H9 (cell line): ENCODE results near the gene GSG1L. TPM values are rescaled to one million over a fixed set of nuclear protein-coding genes. Genes with fewer than 3 reads are reported as not detected.

Experiments
- DNase-seq: peaks from one replicate; pipeline ENCODE4 v3.0.0-alpha.2; 2017
- H2AFZ ChIP-seq: one replicate; pipeline ENCODE4 v1.6.1; 2013; ENCODE audit warnings: mild to moderate bottlenecking, low read length, control low read depth, moderate library complexity
- H2AK5ac ChIP-seq: 2 replicates; pipeline ENCODE4 v1.6.1; 2013; ENCODE audit warnings: low read length, control low read depth, mixed read lengths; ENCODE audit not compliant: insufficient read length
- H2BK120ac ChIP-seq: one replicate; pipeline ENCODE4 v1.6.1; 2013; ENCODE audit warnings: low read depth, mild to moderate bottlenecking, low read length, control low read depth, inconsistent platforms; ENCODE audit not compliant: poor library complexity, severe bottlenecking
- H2BK12ac ChIP-seq: 2 replicates; pipeline ENCODE4 v1.6.1; 2013; ENCODE audit warnings: low read length, control low read depth, mixed read lengths, low read depth; ENCODE audit not compliant: insufficient read length
- H2BK15ac ChIP-seq: 2 replicates; pipeline ENCODE4 v1.6.1; 2013; ENCODE audit warnings: low read depth, low read length, control low read depth
- H2BK20ac ChIP-seq: one replicate; pipeline ENCODE4 v1.6.1; 2013; ENCODE audit warnings: low read depth, mild to moderate bottlenecking, low read length, control low read depth, inconsistent platforms; ENCODE audit not compliant: poor library complexity, severe bottlenecking
- H2BK5ac ChIP-seq: 2 replicates; pipeline ENCODE4 v1.6.1; 2013; ENCODE audit warnings: low read length, control low read depth, mixed read lengths; ENCODE audit not compliant: insufficient read length
- H3K14ac ChIP-seq: 2 replicates; pipeline ENCODE4 v1.6.1; 2013; ENCODE audit warnings: low read length, control low read depth; ENCODE audit not compliant: insufficient read depth
- H3K18ac ChIP-seq: 2 replicates; pipeline ENCODE4 v1.6.1; 2013; ENCODE audit warnings: low read depth, mild to moderate bottlenecking, mixed read lengths, low read length, control low read depth; ENCODE audit not compliant: insufficient read length
- H3K23ac ChIP-seq: 2 replicates; pipeline ENCODE4 v1.6.1; 2013; ENCODE audit warnings: low read length, control low read depth, mixed read lengths, low read depth; ENCODE audit not compliant: insufficient read length
- H3K23me2 ChIP-seq: 2 replicates; pipeline ENCODE4 v1.6.1; 2013; ENCODE audit warnings: low read depth, mild to moderate bottlenecking, mixed read lengths, low read length, control low read depth; ENCODE audit not compliant: insufficient read length, poor library complexity, severe bottlenecking
- H3K27ac ChIP-seq: 2 replicates; pipeline ENCODE4 v1.5.1; 2013; ENCODE audit warnings: low read length, control low read depth, mixed read lengths, low read depth; ENCODE audit not compliant: insufficient read length
- H3K27me3 ChIP-seq: 2 replicates; pipeline ENCODE4 v1.6.1; 2013; ENCODE audit warnings: low read length, control low read depth, inconsistent platforms; ENCODE audit not compliant: insufficient read depth
- H3K4ac ChIP-seq: 2 replicates; pipeline ENCODE4 v1.6.1; 2013; ENCODE audit warnings: low read depth, mild to moderate bottlenecking, control low read depth, inconsistent platforms, low read length, moderate library complexity
- H3K4me1 ChIP-seq: 2 replicates; pipeline ENCODE4 v1.6.1; 2013; ENCODE audit warnings: low read length, control low read depth, inconsistent platforms; ENCODE audit not compliant: insufficient read depth
- H3K4me2 ChIP-seq: 2 replicates; pipeline ENCODE4 v1.6.1; 2013; ENCODE audit warnings: low read length, control low read depth, mixed read lengths; ENCODE audit not compliant: insufficient read length, insufficient read depth
- H3K56ac ChIP-seq: 2 replicates; pipeline ENCODE4 v1.6.1; 2013; ENCODE audit warnings: low read depth, mild to moderate bottlenecking, mixed read lengths, low read length, control low read depth; ENCODE audit not compliant: insufficient read length
- H3K79me1 ChIP-seq: 2 replicates; pipeline ENCODE4 v1.6.1; 2013; ENCODE audit warnings: low read depth, mild to moderate bottlenecking, moderate library complexity, low read length, control low read depth, inconsistent platforms; ENCODE audit not compliant: insufficient read depth, poor library complexity, severe bottlenecking
- H3K79me2 ChIP-seq: 2 replicates; pipeline ENCODE4 v1.6.1; 2013; ENCODE audit warnings: low read length, control low read depth, inconsistent platforms; ENCODE audit not compliant: insufficient read depth
- H3K9ac ChIP-seq: 2 replicates; pipeline ENCODE4 v1.6.1; 2013; ENCODE audit warnings: low read length, control low read depth, mixed read lengths; ENCODE audit not compliant: insufficient read length; ENCODE audit errors: extremely low read depth
- H3K9me3 ChIP-seq: one replicate; pipeline ENCODE4 v1.6.1; 2013; ENCODE audit warnings: low read depth, low read length, inconsistent platforms; ENCODE audit not compliant: control insufficient read depth
- H3T11ph ChIP-seq: one replicate; pipeline ENCODE4 v1.6.1; 2013; ENCODE audit warnings: mild to moderate bottlenecking, low read length, control low read depth, inconsistent platforms
- H4K20me1 ChIP-seq: one replicate; pipeline ENCODE4 v1.6.1; 2013; ENCODE audit not compliant: control insufficient read depth, insufficient read length, insufficient read depth
- H4K5ac ChIP-seq: 2 replicates; pipeline ENCODE4 v1.6.1; 2013; ENCODE audit warnings: low read depth, mild to moderate bottlenecking, mixed read lengths, low read length, control low read depth; ENCODE audit not compliant: insufficient read length
- H4K8ac ChIP-seq: replicated peaks from 2 replicates; pipeline ENCODE4 v1.6.1; 2013; ENCODE audit warnings: low read length, control low read depth, mixed read lengths, low read depth; ENCODE audit not compliant: insufficient read length
- H4K91ac ChIP-seq: 2 replicates; pipeline ENCODE4 v1.6.1; 2013; ENCODE audit warnings: low read depth, mild to moderate bottlenecking, moderate library complexity, mixed read lengths, low read length, control low read depth; ENCODE audit not compliant: insufficient read length
- H3K27ac Mint-ChIP-seq, 3 experiments: 2 replicates in 2 of 3; 3 replicates in 1 of 3; pipeline ENCODE4 v1.8.0; 2020 to 2021; ENCODE audit warnings: mixed read lengths in 3 of 3, mild to moderate bottlenecking in 1 of 3, moderate library complexity in 1 of 3
- H3K27me3 Mint-ChIP-seq: 2 replicates; pipeline ENCODE4 v1.8.0; 2021; ENCODE audit warnings: low read depth, mild to moderate bottlenecking, moderate library complexity, mixed read lengths
- H3K36me3 Mint-ChIP-seq, 3 experiments: 2 replicates in 2 of 3; 3 replicates in 1 of 3; pipeline ENCODE4 v1.8.0; 2020 to 2021; ENCODE audit warnings: low read depth in 3 of 3, mixed read lengths in 3 of 3; ENCODE audit not compliant: insufficient read depth in 1 of 3
- H3K4me1 Mint-ChIP-seq, 2 experiments: 2 replicates each; pipeline ENCODE4 v1.8.0; 2020; ENCODE audit warnings: mixed read lengths in 2 of 2
- H3K4me3 Mint-ChIP-seq, 2 experiments: 2 replicates in 1 of 2; 3 replicates in 1 of 2; pipeline ENCODE4 v1.8.0; 2020 to 2021; ENCODE audit warnings: mild to moderate bottlenecking in 2 of 2, mixed read lengths in 2 of 2, moderate library complexity in 1 of 2
- H3K9me3 Mint-ChIP-seq, 2 experiments: 2 replicates in 1 of 2; 3 replicates in 1 of 2; pipeline ENCODE4 v1.8.0; 2020; ENCODE audit warnings: mild to moderate bottlenecking in 2 of 2, mixed read lengths in 2 of 2, moderate library complexity in 1 of 2
- WGBS: extraction: QIAGEN DNeasy Blood & Tissue Kit; methylation state at CpG from one replicate; pipeline ENCODE4 v1.1.7; 2013; ENCODE audit warnings: missing lambda C conversion rate, low lambda C conversion rate, mixed read lengths; ENCODE audit not compliant: insufficient read length; ENCODE audit errors: extremely low coverage; 5-methylcytosine and 5-hydroxymethylcytosine counted together
- total RNA-seq: library from RNA; stranded (reverse); gene quantifications from 2 replicates; pipeline ENCODE4 v1.2.1, GENCODE V29; 2021
- TF ChIP-seq, protein P1 (sequence below): fragments of 200-600 bp; sonication (generic); conservative IDR thresholded peaks from 3 replicates; pipeline ENCODE4 v1.8.0; 2021; ENCODE audit warnings: antibody characterized with exemption, mild to moderate bottlenecking

GSG1L gene
- total RNA-seq, 1 experiment from 2014 or later, result 0.35 TPM

DNA sequence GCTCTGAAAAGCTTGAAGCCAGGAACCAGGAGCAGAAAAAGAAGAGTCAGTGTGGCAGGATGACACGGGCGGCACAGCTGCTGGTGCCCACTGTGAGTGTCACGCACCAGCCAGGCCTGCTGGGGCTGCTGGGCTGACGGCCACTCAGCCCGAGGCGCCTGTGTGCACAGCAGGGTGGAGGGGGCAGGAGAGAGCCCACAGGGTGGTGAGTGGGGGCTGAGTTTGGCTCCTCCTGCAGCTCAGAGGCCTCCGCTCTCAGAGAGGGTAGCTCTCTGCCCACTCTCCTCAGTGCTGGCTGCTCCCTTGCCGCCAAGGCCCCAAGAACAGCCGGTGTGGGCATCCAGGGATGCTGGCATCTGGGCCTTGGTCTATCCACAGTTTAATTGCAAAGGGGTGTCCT, 59.6 kb downstream of the GSG1L start:
- H3K9me3 Mint-ChIP-seq, result no peaks in the 10 kb centered on the region; a peak in 1 of 5 replicates
- no peak overlapping the region for H3K23ac ChIP-seq
- no peak overlapping the region for H3K18ac ChIP-seq
- no peaks in the 10 kb centered on the region for H3K9me3 ChIP-seq
- H3K4ac ChIP-seq, result no peak overlapping the region
- no peak overlapping the region for H4K8ac ChIP-seq
- no peaks in the 10 kb centered on the region for H3K79me2 ChIP-seq
- no peak overlapping the region for H4K91ac ChIP-seq
- no peak overlapping the region for H3K14ac ChIP-seq
- H3K27ac Mint-ChIP-seq, result no peak overlapping the region; a peak in 1 of 7 replicates
- H3T11ph ChIP-seq, result no peak overlapping the region
- no peak overlapping the region for H2AK5ac ChIP-seq
- H3K4me3 Mint-ChIP-seq, result no peak overlapping the region
- H3K27me3 ChIP-seq, result no peaks in the 10 kb centered on the region
- H3K4me1 ChIP-seq, result no peaks in the 10 kb centered on the region
- H3K36me3 Mint-ChIP-seq, result no peaks in the 10 kb centered on the region
- no peak overlapping the region for H3K56ac ChIP-seq
- H2BK20ac ChIP-seq, result no peak overlapping the region
- H4K5ac ChIP-seq, result no peak overlapping the region
- H3K27me3 Mint-ChIP-seq, result peaks cover 9% of the 10 kb centered on the region
- H3K4me1 Mint-ChIP-seq, result no peaks in the 10 kb centered on the region
- no peak overlapping the region for H3K4me2 ChIP-seq
- H3K9ac ChIP-seq, result no peak overlapping the region
- WGBS, result no CpG with 5 or more reads among the region's 9 CpGs
- no peaks in the 10 kb centered on the region for H4K20me1 ChIP-seq
- H3K23me2 ChIP-seq, result no peaks in the 10 kb centered on the region
- H3K79me1 ChIP-seq, result no peaks in the 10 kb centered on the region
- H2BK120ac ChIP-seq, result no peak overlapping the region
- no peak overlapping the region for H3K27ac ChIP-seq
- H2AFZ ChIP-seq, result no peak overlapping the region
- H2BK15ac ChIP-seq, result no peak overlapping the region
- TF ChIP-seq, protein P1, sequence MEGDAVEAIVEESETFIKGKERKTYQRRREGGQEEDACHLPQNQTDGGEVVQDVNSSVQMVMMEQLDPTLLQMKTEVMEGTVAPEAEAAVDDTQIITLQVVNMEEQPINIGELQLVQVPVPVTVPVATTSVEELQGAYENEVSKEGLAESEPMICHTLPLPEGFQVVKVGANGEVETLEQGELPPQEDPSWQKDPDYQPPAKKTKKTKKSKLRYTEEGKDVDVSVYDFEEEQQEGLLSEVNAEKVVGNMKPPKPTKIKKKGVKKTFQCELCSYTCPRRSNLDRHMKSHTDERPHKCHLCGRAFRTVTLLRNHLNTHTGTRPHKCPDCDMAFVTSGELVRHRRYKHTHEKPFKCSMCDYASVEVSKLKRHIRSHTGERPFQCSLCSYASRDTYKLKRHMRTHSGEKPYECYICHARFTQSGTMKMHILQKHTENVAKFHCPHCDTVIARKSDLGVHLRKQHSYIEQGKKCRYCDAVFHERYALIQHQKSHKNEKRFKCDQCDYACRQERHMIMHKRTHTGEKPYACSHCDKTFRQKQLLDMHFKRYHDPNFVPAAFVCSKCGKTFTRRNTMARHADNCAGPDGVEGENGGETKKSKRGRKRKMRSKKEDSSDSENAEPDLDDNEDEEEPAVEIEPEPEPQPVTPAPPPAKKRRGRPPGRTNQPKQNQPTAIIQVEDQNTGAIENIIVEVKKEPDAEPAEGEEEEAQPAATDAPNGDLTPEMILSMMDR, result no peak
- no peak overlapping the region for H2BK12ac ChIP-seq
- DNase-seq, result no peak
- H2BK5ac ChIP-seq, result no peak overlapping the region
